IMR-90 (cell line): Measurements from ENCODE around the gene WNK1. TPM values are rescaled to one million over a fixed set of nuclear protein-coding genes. Genes with fewer than 3 reads are reported as not detected.

Experiments
- ATAC-seq: fragments of 200-7000 bp; cut with Tn5 transposase; 2 replicates; pipeline ENCODE4 v1.9.1; 2020; ENCODE audit warnings: low read depth, mild to moderate bottlenecking, moderate library complexity
- BruUV-seq: library from RNA; stranded (reverse); fragments of 400-500 nt; replicated peaks from 2 replicates; lab custom pipeline; 2021; lab: Mats Ljungman, UMichigan
- CTCF ChIA-PET: fragments of 300-600 bp; formaldehyde crosslinking; extraction: SDS; loops from one replicate; lab custom pipeline; 2021; ENCODE audit warnings: antibody characterized with exemption; lab: Yijun Ruan, JAX
- POLR2A ChIA-PET: fragments of 300-600 bp; sonication (Branson Sonifier 250); formaldehyde crosslinking; loops from one replicate; lab custom pipeline; 2022; ENCODE audit warnings: antibody characterized with exemption; ENCODE audit not compliant: unreplicated experiment; lab: Charles Lee
- DNase-seq: peaks from one replicate; pipeline ENCODE4 v3.0.0; 2013
- H2AFZ ChIP-seq: replicated peaks from 2 replicates; pipeline ENCODE3; 2013; ENCODE audit warnings: low read length, mild to moderate bottlenecking; ENCODE audit not compliant: poor library complexity
- H2AK5ac ChIP-seq: 2 replicates; pipeline ENCODE4 v1.6.1; 2013; ENCODE audit warnings: low read depth, low read length, inconsistent platforms
- H2AK9ac ChIP-seq: replicated peaks from 2 replicates; pipeline ENCODE3; 2013; ENCODE audit warnings: mild to moderate bottlenecking, low read depth, low read length, moderate library complexity; ENCODE audit not compliant: poor library complexity
- H2BK120ac ChIP-seq: 2 replicates; pipeline ENCODE4 v1.6.1; 2013; ENCODE audit warnings: low read depth, low read length, inconsistent platforms
- H2BK15ac ChIP-seq: 3 replicates; pipeline ENCODE4 v1.6.1; 2013; ENCODE audit warnings: low read depth, low read length, inconsistent platforms
- H2BK20ac ChIP-seq: 2 replicates; pipeline ENCODE4 v1.6.1; 2013; ENCODE audit warnings: low read depth, mild to moderate bottlenecking, inconsistent platforms, low read length, moderate library complexity
- H2BK5ac ChIP-seq: 2 replicates; pipeline ENCODE4 v1.6.1; 2013; ENCODE audit warnings: mild to moderate bottlenecking, low read depth, low read length, inconsistent platforms; ENCODE audit not compliant: poor library complexity, severe bottlenecking
- H3K14ac ChIP-seq: replicated peaks from 2 replicates; pipeline ENCODE4 v1.6.1; 2013; ENCODE audit warnings: low read depth, low read length, inconsistent platforms
- H3K18ac ChIP-seq: 2 replicates; pipeline ENCODE4 v1.6.1; 2013; ENCODE audit warnings: low read depth, low read length, control low read depth
- H3K23ac ChIP-seq: 2 replicates; pipeline ENCODE4 v1.6.1; 2013; ENCODE audit warnings: low read depth, low read length, inconsistent platforms
- H3K27ac ChIP-seq: 2 replicates; pipeline ENCODE4 v1.5.1; 2013; ENCODE audit warnings: mild to moderate bottlenecking, control low read depth, low read length; ENCODE audit not compliant: insufficient read depth
- H3K27me3 ChIP-seq: 2 replicates; pipeline ENCODE4 v1.6.1; 2013; ENCODE audit warnings: low read length; ENCODE audit not compliant: control insufficient read depth, insufficient read depth
- H3K36me3 ChIP-seq: 2 replicates; pipeline ENCODE4 v1.6.1; 2013; ENCODE audit warnings: low read length, mixed read lengths; ENCODE audit not compliant: control insufficient read depth, insufficient read depth
- H3K4ac ChIP-seq: 2 replicates; pipeline ENCODE4 v1.6.1; 2013; ENCODE audit warnings: low read depth, low read length, inconsistent platforms
- H3K4me1 ChIP-seq: 2 replicates; pipeline ENCODE4 v1.6.1; 2013; ENCODE audit warnings: low read length, mixed read lengths; ENCODE audit not compliant: control insufficient read depth, insufficient read depth
- H3K4me2 ChIP-seq: 2 replicates; pipeline ENCODE4 v1.6.1; 2013; ENCODE audit warnings: low read depth, mild to moderate bottlenecking, control low read depth, low read length, moderate library complexity
- H3K4me3 ChIP-seq: 2 replicates; pipeline ENCODE4 v1.5.1; 2013; ENCODE audit warnings: low read depth, mild to moderate bottlenecking, control low read depth, low read length, moderate library complexity; ENCODE audit not compliant: insufficient read depth
- H3K56ac ChIP-seq: 2 replicates; pipeline ENCODE4 v1.6.1; 2013; ENCODE audit warnings: low read length, inconsistent platforms; ENCODE audit not compliant: insufficient read depth; ENCODE audit errors: extremely low read depth
- H3K79me1 ChIP-seq, 2 experiments: 2 replicates each; pipeline ENCODE4 v1.6.1; 2013; ENCODE audit warnings: low read length in 2 of 2, inconsistent platforms in 1 of 2, low read depth in 1 of 2
- H3K9ac ChIP-seq: 2 replicates; pipeline ENCODE4 v1.6.1; 2013; ENCODE audit warnings: low read depth, low read length, control low read depth
- H3K9me1 ChIP-seq: 2 replicates; pipeline ENCODE4 v1.6.1; 2013; ENCODE audit warnings: low read length, inconsistent platforms; ENCODE audit not compliant: insufficient read depth
- H3K9me3 ChIP-seq: 2 replicates; pipeline ENCODE4 v1.6.1; 2013; ENCODE audit warnings: low read length; ENCODE audit not compliant: control insufficient read depth, insufficient read depth
- H4K20me1 ChIP-seq: 2 replicates; pipeline ENCODE4 v1.6.1; 2013; ENCODE audit warnings: low read length, inconsistent platforms; ENCODE audit not compliant: insufficient read depth
- H4K5ac ChIP-seq: 2 replicates; pipeline ENCODE4 v1.6.1; 2013; ENCODE audit warnings: mild to moderate bottlenecking, low read depth, low read length, control low read depth
- H4K8ac ChIP-seq, 2 experiments: 2 replicates each; pipeline ENCODE4 v1.6.1; 2013; ENCODE audit warnings: low read depth in 2 of 2, low read length in 2 of 2, control low read depth in 1 of 2, inconsistent platforms in 1 of 2
- H4K91ac ChIP-seq: 2 replicates; pipeline ENCODE4 v1.6.1; 2013; ENCODE audit warnings: low read depth, low read length, inconsistent platforms; ENCODE audit not compliant: insufficient read depth
- CEBPB ChIP-seq: IDR thresholded peaks from 2 replicates; pipeline ENCODE4 v1.6.1; 2012; ENCODE audit warnings: low read depth, low read length, improper control_type of control experiment
- NFE2L2 ChIP-seq: fragments of 150-350 bp; IDR thresholded peaks from 2 replicates; pipeline ENCODE4 v1.6.1; 2016; ENCODE audit warnings: low read depth, mild to moderate bottlenecking, low read length
- WGBS, 2 experiments: methylation state at CpG; one replicate each; pipeline versions ENCODE4 v1.1.5 to v1.1.7; 2013; ENCODE audit warnings: missing lambda C conversion rate in 2 of 2; ENCODE audit not compliant: insufficient read length in 1 of 2; ENCODE audit errors: extremely low coverage in 2 of 2; 5-methylcytosine and 5-hydroxymethylcytosine counted together
- dilution Hi-C: fragments of 300-500 bp; cut with HindIII; formaldehyde crosslinking; loops from one replicate; pipeline ENCODE4 v1.14.3; 2018; ENCODE audit warnings: low sequenced_read_pairs; ENCODE audit not compliant: unreplicated experiment
- in situ Hi-C: fragments of 300-500 bp; cut with MboI; formaldehyde crosslinking; loops from 3 replicates; pipeline ENCODE4 v1.14.3; 2019; ENCODE audit warnings: low sequenced_read_pairs, inconsistent platforms, mixed read lengths
- intact Hi-C: fragments of 100-400 bp; cut with micrococcal nuclease; formaldehyde crosslinking; loops from 2 replicates; pipeline ENCODE4 v1.10.0; 2022
- polyA plus RNA-seq, 3 experiments: library from polyadenylated mRNA; depleted of rRNA; stranded (reverse); fragments of >200 nt; gene quantifications; 2 replicates each; pipeline ENCODE4 v1.2.3, GENCODE V29; 2012; ENCODE audit warnings: low replicate concordance in 1 of 3
- total RNA-seq: library from RNA; depleted of rRNA; stranded (reverse); fragments of >200 nt; gene quantifications from 2 replicates; pipeline ENCODE4 v1.2.3, GENCODE V29; 2012

Gene WNK1
- total and polyA plus RNA-seq, 2 of the 4 experiments (the other 2 are of a cell fraction): 36.9 to 42.8 TPM

- Histone ChIP-seq H2AK5ac (no peak overlapping the region), H4K91ac (no peak overlapping the region), H3K4me3 (no peak overlapping the region), H4K8ac (no peak overlapping the region), H3K18ac (no peak overlapping the region), H2BK120ac (no peak overlapping the region), H3K56ac (no peak overlapping the region), H3K9me1 (peaks cover 10% of the 10 kb centered on the region; the same call in 1 of the 2 replicates), H3K79me1 (peaks cover 31 to 42% of the 10 kb centered on the region in 2 experiments), H2BK15ac (no peak overlapping the region), H3K14ac (no peak overlapping the region), H4K20me1 (no peaks in the 10 kb centered on the region; the same call in 1 of the 2 replicates), H4K5ac (no peak overlapping the region), H3K36me3 (peaks cover 7% of the 10 kb centered on the region), H2AK9ac (no peak overlapping the region), H3K27me3 (no peaks in the 10 kb centered on the region), H2BK20ac (no peak overlapping the region), H2AFZ (no peak overlapping the region), H3K4ac (no peak overlapping the region), H3K9ac (no peak overlapping the region), H3K9me3 (no peaks in the 10 kb centered on the region), H3K27ac (no peak overlapping the region), H2BK5ac (no peak overlapping the region), H3K4me1 (no peaks in the 10 kb centered on the region), H3K23ac (no peak overlapping the region), H3K4me2 (no peak overlapping the region)
- 100% methylated on average over 1 of the region's 3 CpGs; no CpG with 5 or more reads in 1 of the 2 experiments for WGBS, 2 experiments
- TF ChIP-seq CEBPB (peak; percentile 53), NFE2L2 (no peak)
- ATAC-seq: no peak
- ChIA-PET CTCF (no interaction called here), POLR2A (interaction anchor here (0.6 kb wide), 1 partner anchor 10 kb away, joined by 4 read pairs; the partner anchor contains the start of gene RAD52)
- BruUV-seq: no TSS peak
- dilution Hi-C loops: no loop called here
- in situ Hi-C loops: no loop called here
- intact Hi-C loops: loop anchor here (10.0 kb wide), 1 partner anchor 54 kb away; no protein-coding TSS in a partner anchor
- DNase-seq: no peak
Observed at GRCh38 chr12:938810-939209, 186.4 kb downstream of the WNK1 start.
